ENCODE data around the gene NHLRC1. TPM values are rescaled to one million over a fixed set of nuclear protein-coding genes. Genes with fewer than 3 reads are reported as not detected.

NHLRC1 gene
- polyA plus RNA-seq, 1 of the 3 experiments (the other 2 are of a cell fraction), result 0.15 TPM

GRCh38 chr6:18096423-18096822 lies 26.1 kb downstream of the NHLRC1 start:
- WGBS (ENCODE audit: low lambda C conversion rate), result 66% methylated on average over 3 of the region's 3 CpGs
- CTCF ChIA-PET, result no interaction called here
- POLR2A ChIA-PET, result no interaction called here
- no peaks in the 10 kb centered on the region for H3K4me1 ChIP-seq (ENCODE audit: control insufficient read depth in 1 of 2, insufficient read depth in 2 of 2, low read depth in 1 of 2, low read length in 1 of 2)
- H3K27ac ChIP-seq (ENCODE audit: low read depth in 2 of 2, low read length in 1 of 2), result no peak overlapping the region
- H3F3A ChIP-seq (replicated peaks; ENCODE audit: insufficient read depth), result no peaks in the 10 kb centered on the region
- no peak for DNase-seq
- H3K79me2 ChIP-seq (ENCODE audit: insufficient read depth), result no peaks in the 10 kb centered on the region
- H4K20me1 ChIP-seq (ENCODE audit: insufficient read depth), result no peaks in the 10 kb centered on the region
- no peak overlapping the region for H3K9ac ChIP-seq
- no peaks in the 10 kb centered on the region for H3K9me2 ChIP-seq
- no peaks in the 10 kb centered on the region for H3K9me3 ChIP-seq
- H2AFZ ChIP-seq (ENCODE audit: low read depth), result no peak overlapping the region
- H3K4me2 ChIP-seq, result no peak overlapping the region
- no peak overlapping the region for H3K4me3 ChIP-seq (ENCODE audit: low read depth in 2 of 2, low read length in 1 of 2)
- no peaks in the 10 kb centered on the region for H3K36me3 ChIP-seq (replicated peaks in 1 of 2; ENCODE audit: control insufficient read depth in 1 of 2, insufficient read depth in 2 of 2, low read length in 1 of 2)
- H3K27me3 ChIP-seq (ENCODE audit: insufficient read depth), result no peaks in the 10 kb centered on the region
- TF ChIP-seq SIN3A (IDR thresholded peaks at IDR 0.05; ENCODE audit: borderline replicate concordance, low read depth, low read length) (no peak), YY1 (IDR thresholded peaks at IDR 0.05; ENCODE audit: low read depth) (no peak), FOXJ3 (CRISPR knock-in tag; IDR thresholded peaks at IDR 0.05) (no peak), RAD21 (IDR thresholded peaks at IDR 0.05; ENCODE audit: low read length) (no peak), RXRA (IDR thresholded peaks at IDR 0.05; ENCODE audit: borderline replicate concordance, low read depth) (no peak), POLR2AphosphoS5 (IDR thresholded peaks at IDR 0.05; ENCODE audit: low read depth, low read length) (no peak), NRF1 (IDR thresholded peaks at IDR 0.05; ENCODE audit: low read depth, low read length) (no peak), TCF12 (IDR thresholded peaks at IDR 0.05) (no peak), FOSL2 (IDR thresholded peaks at IDR 0.05; ENCODE audit: borderline replicate concordance, low read depth) (no peak), RCOR1 (IDR thresholded peaks at IDR 0.05; ENCODE audit: low read length) (no peak), MXI1 (IDR thresholded peaks at IDR 0.05; ENCODE audit: low read depth, low read length) (no peak), MEF2A (IDR thresholded peaks at IDR 0.05; ENCODE audit: borderline replicate concordance, low read depth) (no peak), TAF1 (IDR thresholded peaks at IDR 0.05; ENCODE audit: borderline replicate concordance, low read depth, low read length) (no peak), ZBTB33 (IDR thresholded peaks at IDR 0.05; ENCODE audit: borderline replicate concordance, low read depth) (no peak)
- TF ChIP-seq, protein P1, sequence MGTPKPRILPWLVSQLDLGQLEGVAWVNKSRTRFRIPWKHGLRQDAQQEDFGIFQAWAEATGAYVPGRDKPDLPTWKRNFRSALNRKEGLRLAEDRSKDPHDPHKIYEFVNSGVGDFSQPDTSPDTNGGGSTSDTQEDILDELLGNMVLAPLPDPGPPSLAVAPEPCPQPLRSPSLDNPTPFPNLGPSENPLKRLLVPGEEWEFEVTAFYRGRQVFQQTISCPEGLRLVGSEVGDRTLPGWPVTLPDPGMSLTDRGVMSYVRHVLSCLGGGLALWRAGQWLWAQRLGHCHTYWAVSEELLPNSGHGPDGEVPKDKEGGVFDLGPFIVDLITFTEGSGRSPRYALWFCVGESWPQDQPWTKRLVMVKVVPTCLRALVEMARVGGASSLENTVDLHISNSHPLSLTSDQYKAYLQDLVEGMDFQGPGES (IDR thresholded peaks at IDR 0.05; ENCODE audit: low read depth, low read length), result no peak
- TF ChIP-seq, protein P2, sequence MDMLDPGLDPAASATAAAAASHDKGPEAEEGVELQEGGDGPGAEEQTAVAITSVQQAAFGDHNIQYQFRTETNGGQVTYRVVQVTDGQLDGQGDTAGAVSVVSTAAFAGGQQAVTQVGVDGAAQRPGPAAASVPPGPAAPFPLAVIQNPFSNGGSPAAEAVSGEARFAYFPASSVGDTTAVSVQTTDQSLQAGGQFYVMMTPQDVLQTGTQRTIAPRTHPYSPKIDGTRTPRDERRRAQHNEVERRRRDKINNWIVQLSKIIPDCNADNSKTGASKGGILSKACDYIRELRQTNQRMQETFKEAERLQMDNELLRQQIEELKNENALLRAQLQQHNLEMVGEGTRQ (IDR thresholded peaks at IDR 0.05; ENCODE audit: borderline replicate concordance, low read depth, low read length), result no peak

Data from SK-N-SH (cell line).